ENCODE data around the gene KHK. TPM values are rescaled to one million over a fixed set of nuclear protein-coding genes. Genes with fewer than 3 reads are reported as not detected.
A peak's percentile ranks its signal among the peaks of the same experiment; 100 is the strongest.

The KHK gene
- total and polyA plus RNA-seq, 2 experiments from 2014 or later, result 0.51 TPM; not detected in 1

DNA sequence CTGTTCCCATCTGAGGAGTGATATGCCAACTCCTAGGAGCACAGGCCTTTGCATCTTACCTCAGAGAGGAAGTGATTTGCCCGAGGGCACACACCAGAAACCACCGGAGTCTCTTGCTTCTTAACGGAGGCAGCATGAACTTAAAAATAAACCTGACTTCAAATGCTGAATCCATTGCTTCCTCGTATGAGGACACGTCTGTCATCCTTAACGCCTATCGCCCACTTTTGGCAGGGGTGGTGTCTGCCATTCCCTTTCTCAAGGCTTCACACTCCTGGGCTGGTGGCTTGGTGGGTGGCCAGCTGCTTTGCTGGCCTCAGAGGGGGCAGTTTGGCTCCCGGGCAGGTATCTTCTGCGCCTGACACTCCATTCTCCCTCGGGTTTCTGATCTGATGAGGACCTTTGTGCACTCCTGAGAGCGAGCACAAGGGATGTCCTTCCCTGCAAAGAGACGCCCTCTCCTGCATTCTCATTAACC is 48.9 kb downstream of the KHK start:
- Histone ChIP-seq H3K4me3 (no peak overlapping the region), H2AFZ (peak overlapping the region; percentile 95; the same call in 1 of the 2 replicates), H3K4me2 (ENCODE audit: unreplicated experiment) (no peak overlapping the region), H3K36me3 (ENCODE audit: low read depth) (no peaks in the 10 kb centered on the region), H3K4me1 (ENCODE audit: insufficient read depth) (peaks cover 11% of the 10 kb centered on the region; the same call in 1 of the 2 replicates), H3F3A (ENCODE audit: insufficient read depth) (no peaks in the 10 kb centered on the region), H4K20me1 (ENCODE audit: insufficient read depth) (no peaks in the 10 kb centered on the region), H3K9me3 (ENCODE audit: low read depth) (no peaks in the 10 kb centered on the region), H3K27me3 (replicated peaks; ENCODE audit: insufficient read depth) (no peaks in the 10 kb centered on the region), H3K27ac (no peak overlapping the region), H3K9me2 (ENCODE audit: insufficient read depth) (no peaks in the 10 kb centered on the region), H3K79me2 (ENCODE audit: insufficient read depth) (peaks cover 20% of the 10 kb centered on the region), H3K9ac (no peak overlapping the region)
- in situ Hi-C loops (cut with MboI), result no loop called here
- 79 to 82% methylated on average over 12 of the region's 12 CpGs for WGBS, 2 experiments (ENCODE audit: low coverage in 1 of 2, low lambda C conversion rate in 2 of 2, missing lambda C conversion rate in 2 of 2)
- no peak for TF ChIP-seq EZH2 (IDR thresholded peaks at IDR 0.05; ENCODE audit: insufficient read depth, poor library complexity, severe bottlenecking)
- no peak for DNase-seq

DNA sequence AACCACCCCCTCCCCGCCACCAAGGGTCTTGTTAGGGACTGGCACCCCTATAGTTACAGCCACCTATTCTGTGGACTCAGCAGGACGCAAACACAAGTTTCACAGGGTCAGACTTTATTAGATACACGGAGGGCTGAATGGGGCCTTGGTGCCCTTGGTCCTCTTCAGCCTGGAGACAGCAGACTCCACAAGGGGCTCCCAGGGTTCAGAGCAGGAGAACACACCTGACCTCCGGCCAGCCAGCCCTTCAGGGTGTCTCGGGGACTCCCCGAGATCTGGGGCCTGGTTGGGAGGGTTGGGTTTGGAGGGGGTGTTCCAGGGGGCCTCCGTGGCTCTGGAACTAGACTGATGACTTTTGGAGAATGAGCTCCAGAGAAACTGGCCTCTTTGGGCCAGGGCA is 50.2 kb downstream of the KHK start:
- no peak overlapping the region for H2AFZ ChIP-seq
- no peak overlapping the region for H3K4me2 ChIP-seq (ENCODE audit: unreplicated experiment)
- H3K27ac ChIP-seq, result no peak overlapping the region
- DNase-seq, result no peak
- no peaks in the 10 kb centered on the region for H3F3A ChIP-seq (ENCODE audit: insufficient read depth)
- no peaks in the 10 kb centered on the region for H3K27me3 ChIP-seq (replicated peaks; ENCODE audit: insufficient read depth)
- TF ChIP-seq EZH2 (IDR thresholded peaks at IDR 0.05; ENCODE audit: insufficient read depth, poor library complexity, severe bottlenecking) (no peak), EZH2phosphoT487 (IDR thresholded peaks at IDR 0.05; ENCODE audit: insufficient read depth, low read depth) (no peak)
- H4K20me1 ChIP-seq (ENCODE audit: insufficient read depth), result no peaks in the 10 kb centered on the region
- H3K9me2 ChIP-seq (ENCODE audit: insufficient read depth), result no peaks in the 10 kb centered on the region
- in situ Hi-C loops (cut with MboI), result no loop called here
- WGBS, 2 experiments (ENCODE audit: low coverage in 1 of 2, low lambda C conversion rate in 2 of 2, missing lambda C conversion rate in 2 of 2), result 84 to 89% methylated on average over 7 of the region's 7 CpGs
- H3K9me3 ChIP-seq (ENCODE audit: low read depth), result no peaks in the 10 kb centered on the region
- no peaks in the 10 kb centered on the region for H3K36me3 ChIP-seq (ENCODE audit: low read depth)
- no peak overlapping the region for H3K4me3 ChIP-seq
- H3K4me1 ChIP-seq (ENCODE audit: insufficient read depth), result peaks cover 11% of the 10 kb centered on the region; the same call in 1 of the 2 replicates
- peaks cover 20% of the 10 kb centered on the region for H3K79me2 ChIP-seq (ENCODE audit: insufficient read depth)
- no peak overlapping the region for H3K9ac ChIP-seq

DNA sequence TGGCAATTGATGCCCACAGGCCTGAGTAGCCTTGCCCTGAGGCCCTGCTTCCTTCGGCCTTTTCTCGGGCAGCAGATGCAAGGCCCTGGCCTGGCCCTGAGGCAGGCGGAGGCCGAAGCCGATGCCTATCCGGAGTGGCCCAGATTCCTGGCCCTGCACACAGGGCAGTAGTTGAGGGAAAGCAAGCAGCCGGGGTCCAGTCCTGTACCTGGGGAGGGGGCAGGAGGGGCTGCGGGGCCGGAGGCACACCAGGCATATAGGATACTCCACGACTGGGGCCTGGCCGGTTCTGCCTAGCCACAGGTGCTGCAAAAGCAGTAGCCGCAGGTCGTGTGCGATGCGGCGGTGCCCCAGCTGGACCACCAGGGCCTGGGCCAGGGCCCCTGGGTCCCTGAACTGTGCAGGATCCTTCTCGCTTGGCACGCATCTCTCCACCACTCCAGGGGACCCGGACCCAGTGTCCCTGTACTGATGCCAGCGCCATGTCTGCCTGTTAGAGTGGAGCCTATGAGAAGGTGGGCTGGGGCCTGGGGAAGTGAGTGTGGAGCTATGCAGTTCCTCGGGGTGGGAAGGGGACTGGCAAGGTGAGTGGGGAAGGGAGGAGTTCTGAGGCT is 50.9 kb downstream of the KHK start:
- H2AFZ ChIP-seq, result no peak overlapping the region
- H3K79me2 ChIP-seq (ENCODE audit: insufficient read depth), result peaks cover 20% of the 10 kb centered on the region
- no peaks in the 10 kb centered on the region; the same call in 1 of the 2 replicates for H3K27me3 ChIP-seq (replicated peaks; ENCODE audit: insufficient read depth)
- WGBS, 2 experiments (ENCODE audit: low coverage in 1 of 2, low lambda C conversion rate in 2 of 2, missing lambda C conversion rate in 2 of 2), result 85 to 92% methylated on average over 17 to 21 of the region's 21 CpGs
- H3K9ac ChIP-seq, result no peak overlapping the region
- H4K20me1 ChIP-seq (ENCODE audit: insufficient read depth), result no peaks in the 10 kb centered on the region
- TF ChIP-seq EZH2phosphoT487 (IDR thresholded peaks at IDR 0.05; ENCODE audit: insufficient read depth, low read depth) (no peak), EZH2 (IDR thresholded peaks at IDR 0.05; ENCODE audit: insufficient read depth, poor library complexity, severe bottlenecking) (no peak)
- no peaks in the 10 kb centered on the region for H3K9me3 ChIP-seq (ENCODE audit: low read depth)
- no peaks in the 10 kb centered on the region for H3K36me3 ChIP-seq (ENCODE audit: low read depth)
- no peak overlapping the region for H3K4me2 ChIP-seq (ENCODE audit: unreplicated experiment)
- H3F3A ChIP-seq (ENCODE audit: insufficient read depth), result no peaks in the 10 kb centered on the region
- H3K27ac ChIP-seq, result no peak overlapping the region
- H3K4me1 ChIP-seq (ENCODE audit: insufficient read depth), result peaks cover 11% of the 10 kb centered on the region; the same call in 1 of the 2 replicates
- H3K9me2 ChIP-seq (ENCODE audit: insufficient read depth), result no peaks in the 10 kb centered on the region
- H3K4me3 ChIP-seq, result no peak overlapping the region
- in situ Hi-C loops (cut with MboI), result no loop called here
- DNase-seq, result no peak

DNA sequence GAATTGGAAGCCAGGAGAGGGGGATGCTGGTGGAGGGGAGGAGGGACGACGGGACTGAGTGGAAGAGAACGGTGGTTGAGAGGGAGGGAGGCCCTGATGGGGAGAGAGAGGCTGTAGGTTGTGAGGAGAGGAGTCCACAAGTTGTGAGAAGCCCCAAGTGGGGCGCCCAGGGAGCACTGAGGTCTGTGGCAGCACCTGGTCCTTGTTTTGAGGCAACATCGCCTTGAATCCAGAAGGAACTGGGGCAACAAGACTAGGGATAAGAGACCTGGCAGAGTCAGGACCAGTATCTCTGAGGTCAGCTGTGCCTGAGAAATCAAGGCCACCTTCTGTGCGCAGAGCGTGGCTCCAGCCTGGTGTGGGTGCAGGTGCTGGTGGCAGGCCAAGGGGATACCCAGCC is 51.5 kb downstream of the KHK start:
- in situ Hi-C loops (cut with MboI), result no loop called here
- no peak overlapping the region for H3K4me3 ChIP-seq
- H3K36me3 ChIP-seq (ENCODE audit: low read depth), result no peaks in the 10 kb centered on the region
- DNase-seq, result no peak
- WGBS, 2 experiments (ENCODE audit: low coverage in 1 of 2, low lambda C conversion rate in 2 of 2, missing lambda C conversion rate in 2 of 2), result 67 to 86% methylated on average over 6 to 7 of the region's 7 CpGs
- H4K20me1 ChIP-seq (ENCODE audit: insufficient read depth), result no peaks in the 10 kb centered on the region
- H3K4me1 ChIP-seq (ENCODE audit: insufficient read depth), result peaks cover 6% of the 10 kb centered on the region; the same call in 1 of the 2 replicates
- TF ChIP-seq EZH2 (IDR thresholded peaks at IDR 0.05; ENCODE audit: insufficient read depth, poor library complexity, severe bottlenecking) (no peak), EZH2phosphoT487 (IDR thresholded peaks at IDR 0.05; ENCODE audit: insufficient read depth, low read depth) (no peak)
- no peaks in the 10 kb centered on the region for H3K9me3 ChIP-seq (ENCODE audit: low read depth)
- H3K27ac ChIP-seq, result no peak overlapping the region
- no peak overlapping the region for H3K4me2 ChIP-seq (ENCODE audit: unreplicated experiment)
- H3K27me3 ChIP-seq (replicated peaks; ENCODE audit: insufficient read depth), result peaks cover 7% of the 10 kb centered on the region
- H3K9me2 ChIP-seq (ENCODE audit: insufficient read depth), result no peaks in the 10 kb centered on the region
- H2AFZ ChIP-seq, result no peak overlapping the region
- H3F3A ChIP-seq (ENCODE audit: insufficient read depth), result no peaks in the 10 kb centered on the region
- no peak overlapping the region for H3K9ac ChIP-seq
- peaks cover 13% of the 10 kb centered on the region for H3K79me2 ChIP-seq (ENCODE audit: insufficient read depth)
